Uterus (tissue), 2 donors: Measurements from ENCODE around the gene ATP2C1.

Experiments used
- POLR2A ChIP-seq, 2 donors: fragments of 450-650 bp; IDR thresholded peaks; one replicate each; pipeline ENCODE4 v1.6.1; 2016; ENCODE audit warnings: antibody characterized with exemption in 2 of 2, mild to moderate bottlenecking in 1 of 2, moderate library complexity in 1 of 2
- TF ChIP-seq, protein P1 (sequence below), 4 experiments: fragments of 200-600 bp in 2 of 4; fragments of 450-650 bp in 2 of 4; sonication (generic) in 2 of 4; IDR thresholded peaks; one replicate each; pipeline ENCODE4 v1.5.1; 2016 to 2019; ENCODE audit warnings: antibody characterized with exemption in 4 of 4, mild to moderate bottlenecking in 2 of 4, moderate library complexity in 1 of 4

DNA sequence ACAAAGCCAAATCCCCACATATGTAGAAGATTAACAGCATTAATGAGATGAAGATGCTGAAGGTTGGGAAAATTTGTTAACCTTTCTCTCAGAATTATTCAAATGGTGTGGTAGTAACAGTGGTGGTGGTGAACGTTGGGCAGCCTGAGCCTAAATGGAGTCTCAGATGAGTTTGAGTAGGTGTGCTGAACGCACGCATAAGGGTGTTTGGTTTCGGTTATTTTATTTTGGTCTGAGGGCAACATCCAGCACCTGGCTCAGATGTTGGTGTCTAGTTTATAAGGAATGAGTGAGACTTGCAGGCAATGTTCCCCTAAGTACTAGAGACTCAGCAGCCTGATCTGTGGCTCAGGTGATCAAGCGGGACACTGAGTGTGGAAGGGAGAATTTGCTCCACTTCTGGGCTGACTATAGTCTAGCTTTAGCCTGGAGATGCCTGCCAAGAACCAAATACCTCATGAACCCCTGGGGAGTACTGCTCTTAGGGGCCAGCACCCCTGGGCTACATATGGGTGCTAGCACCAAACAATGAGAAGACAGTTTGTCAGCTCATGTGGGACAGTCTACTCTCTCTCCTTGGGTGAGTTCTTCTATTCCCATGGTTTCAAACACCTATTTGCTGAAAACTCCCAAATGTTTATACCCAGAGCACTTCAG, 39.5 kb upstream of the ATP2C1 start:
- TF ChIP-seq POLR2A (IDR thresholded peaks at IDR 0.05), result no peak
- TF ChIP-seq, protein P1, sequence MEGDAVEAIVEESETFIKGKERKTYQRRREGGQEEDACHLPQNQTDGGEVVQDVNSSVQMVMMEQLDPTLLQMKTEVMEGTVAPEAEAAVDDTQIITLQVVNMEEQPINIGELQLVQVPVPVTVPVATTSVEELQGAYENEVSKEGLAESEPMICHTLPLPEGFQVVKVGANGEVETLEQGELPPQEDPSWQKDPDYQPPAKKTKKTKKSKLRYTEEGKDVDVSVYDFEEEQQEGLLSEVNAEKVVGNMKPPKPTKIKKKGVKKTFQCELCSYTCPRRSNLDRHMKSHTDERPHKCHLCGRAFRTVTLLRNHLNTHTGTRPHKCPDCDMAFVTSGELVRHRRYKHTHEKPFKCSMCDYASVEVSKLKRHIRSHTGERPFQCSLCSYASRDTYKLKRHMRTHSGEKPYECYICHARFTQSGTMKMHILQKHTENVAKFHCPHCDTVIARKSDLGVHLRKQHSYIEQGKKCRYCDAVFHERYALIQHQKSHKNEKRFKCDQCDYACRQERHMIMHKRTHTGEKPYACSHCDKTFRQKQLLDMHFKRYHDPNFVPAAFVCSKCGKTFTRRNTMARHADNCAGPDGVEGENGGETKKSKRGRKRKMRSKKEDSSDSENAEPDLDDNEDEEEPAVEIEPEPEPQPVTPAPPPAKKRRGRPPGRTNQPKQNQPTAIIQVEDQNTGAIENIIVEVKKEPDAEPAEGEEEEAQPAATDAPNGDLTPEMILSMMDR (IDR thresholded peaks at IDR 0.05), result no peak
